Left ventricle myocardium inferior (tissue), 1 donor: Measurements from ENCODE around the gene POR. TPM values are rescaled to one million over a fixed set of nuclear protein-coding genes. Genes with fewer than 3 reads are reported as not detected.
"Not testable (repeated sequence)": the region's sequence is repeated elsewhere in the genome, so short reads cannot be mapped to it uniquely, and the experiment has no call there.

Experiments
- DNase-seq: peaks from one replicate; pipeline ENCODE4 v3.0.0-alpha.2; 2020
- H3K27ac ChIP-seq: fragments of 200-600 bp; replicated peaks from 2 replicates; pipeline ENCODE4 v1.8.0; 2021
- H3K27me3 ChIP-seq: fragments of 200-600 bp; 2 replicates; pipeline ENCODE4 v1.8.0; 2021; ENCODE audit warnings: low read depth
- H3K36me3 ChIP-seq: fragments of 200-600 bp; 2 replicates; pipeline ENCODE4 v1.8.0; 2021
- H3K4me1 ChIP-seq: fragments of 200-600 bp; 2 replicates; pipeline ENCODE4 v1.8.0; 2021
- H3K4me3 ChIP-seq: fragments of 200-600 bp; 2 replicates; pipeline ENCODE4 v1.8.0; 2021; ENCODE audit warnings: mild to moderate bottlenecking, moderate library complexity
- H3K9me3 ChIP-seq: fragments of 200-600 bp; replicated peaks from 2 replicates; pipeline ENCODE4 v1.8.0; 2021
- CTCF ChIP-seq: fragments of 200-600 bp; IDR thresholded peaks from 2 replicates; pipeline ENCODE4 v1.8.0; 2021; ENCODE audit warnings: antibody characterized with exemption, mild to moderate bottlenecking, borderline replicate concordance
- intact Hi-C: fragments of 100-400 bp; cut with micrococcal nuclease; formaldehyde crosslinking; loops from one replicate; pipeline ENCODE4 v1.11.0; 2022
- total RNA-seq: library from RNA; stranded (reverse); fragmentation: NEBNext Ultra II Directional; extraction: Animal tissue kit (Norgen Biotek cat#: 25700); gene quantifications from one replicate; pipeline ENCODE4 v1.2.1, GENCODE V29; 2021
- donor health status: DM: no; HTN: yes; CAD: no; lungs with severe emphysema.

The POR gene
- total RNA-seq, 1 donor from 2014 or later, result 72.9 TPM

GRCh38 chr7:75892634-75893272 is 22.2 kb upstream of the POR start:
- no peak for TF ChIP-seq CTCF
- H3K4me1 ChIP-seq, result peaks cover 22% of the 10 kb centered on the region
- H3K27ac ChIP-seq, result peak overlapping the region; percentile 55
- H3K9me3 ChIP-seq, result no peaks in the 10 kb centered on the region
- peaks cover 9% of the 10 kb centered on the region for H3K36me3 ChIP-seq
- intact Hi-C loops, result no loop called here
- H3K4me3 ChIP-seq, result no peak overlapping the region
- no peaks in the 10 kb centered on the region for H3K27me3 ChIP-seq
- DNase-seq, result peak; percentile 70

- no peak overlapping the region for H3K4me3 ChIP-seq
- intact Hi-C loops, result no loop called here
- peaks cover 10% of the 10 kb centered on the region for H3K4me1 ChIP-seq
- DNase-seq, result no peak
- H3K36me3 ChIP-seq, result no peaks in the 10 kb centered on the region
- no peak for TF ChIP-seq CTCF
- no peaks in the 10 kb centered on the region for H3K9me3 ChIP-seq
- H3K27ac ChIP-seq, result no peak overlapping the region
- no peaks in the 10 kb centered on the region for H3K27me3 ChIP-seq
Measured at GRCh38 chr7:75896803-75897327, 18.1 kb upstream of the POR start.

- no peaks in the 10 kb centered on the region for H3K36me3 ChIP-seq
- no peak overlapping the region for H3K4me3 ChIP-seq
- intact Hi-C loops, result no loop called here
- H3K27me3 ChIP-seq, result no peaks in the 10 kb centered on the region
- no peak for DNase-seq
- H3K27ac ChIP-seq, result no peak overlapping the region
- TF ChIP-seq CTCF, result no peak
- peaks cover 8% of the 10 kb centered on the region for H3K4me1 ChIP-seq
- no peaks in the 10 kb centered on the region for H3K9me3 ChIP-seq
Measured at GRCh38 chr7:75900617-75901315, 14.2 kb upstream of the POR start.

- Histone ChIP-seq H3K27ac (peak overlapping the region; percentile 67), H3K9me3 (no peaks in the 10 kb centered on the region), H3K4me3 (no peak overlapping the region), H3K27me3 (no peaks in the 10 kb centered on the region), H3K36me3 (no peaks in the 10 kb centered on the region), H3K4me1 (peaks cover 5% of the 10 kb centered on the region)
- peak; percentile 53 for DNase-seq
- no peak for TF ChIP-seq CTCF
- intact Hi-C loops, result no loop called here
Measured at GRCh38 chr7:75905785-75906604, 9.0 kb upstream of the POR start.

GRCh38 chr7:75906991-75907667 is 7.8 kb upstream of the POR start:
- no peak for DNase-seq
- Histone ChIP-seq H3K36me3 (no peaks in the 10 kb centered on the region), H3K27ac (peak overlapping the region; percentile 67), H3K9me3 (no peaks in the 10 kb centered on the region), H3K27me3 (no peaks in the 10 kb centered on the region), H3K4me1 (peaks cover 5% of the 10 kb centered on the region), H3K4me3 (no peak overlapping the region)
- TF ChIP-seq CTCF, result no peak
- intact Hi-C loops, result no loop called here

- DNase-seq, H3K9me3 ChIP-seq, H3K36me3 ChIP-seq, H3K27me3 ChIP-seq, H3K4me3 ChIP-seq, H3K4me1 ChIP-seq, intact Hi-C loops: not testable (repeated sequence)
- peak overlapping the region; percentile 50 for H3K27ac ChIP-seq
Measured at GRCh38 chr7:75907668-75908039, 7.3 kb upstream of the POR start.
